Upper lobe of right lung (tissue), 1 donor: Measurements from ENCODE around the gene DDAH1. TPM values are rescaled to one million over a fixed set of nuclear protein-coding genes. Genes with fewer than 3 reads are reported as not detected.

ENCODE experiments used
- ATAC-seq: fragments of 200-7000 bp; cut with Tn5 transposase; one replicate; pipeline ENCODE4 v1.9.1; 2020; ENCODE audit warnings: mild to moderate bottlenecking, moderate library complexity
- DNase-seq: peaks from one replicate; pipeline ENCODE4 v3.0.0-alpha.2; 2020
- H3K27ac ChIP-seq: fragments of 200-600 bp; one replicate; pipeline ENCODE4 v1.8.0; 2022
- H3K27me3 ChIP-seq: fragments of 200-600 bp; one replicate; pipeline ENCODE4 v1.8.0; 2022; ENCODE audit warnings: mild to moderate bottlenecking
- H3K36me3 ChIP-seq: fragments of 200-600 bp; one replicate; pipeline ENCODE4 v1.8.0; 2022
- H3K4me1 ChIP-seq: fragments of 200-600 bp; one replicate; pipeline ENCODE4 v1.8.0; 2022
- H3K4me3 ChIP-seq: fragments of 200-600 bp; one replicate; pipeline ENCODE4 v1.8.0; 2022; ENCODE audit warnings: mild to moderate bottlenecking
- H3K9me3 ChIP-seq: fragments of 200-600 bp; one replicate; pipeline ENCODE4 v1.8.0; 2022
- CTCF ChIP-seq: fragments of 200-600 bp; IDR thresholded peaks from one replicate; pipeline ENCODE4 v1.8.0; 2022; ENCODE audit warnings: antibody characterized with exemption
- intact Hi-C: fragments of 100-400 bp; cut with DNase I; formaldehyde crosslinking; loops from one replicate; pipeline ENCODE4 v1.11.0; 2022
- total RNA-seq: library from RNA; stranded (reverse); fragmentation: NEBNext Ultra II Directional; extraction: Animal tissue kit (Norgen Biotek cat#: 25700); gene quantifications from one replicate; pipeline ENCODE4 v1.2.1, GENCODE V29; 2021
- donor health status: DM: no; HTN: yes; CAD: no; lungs with severe emphysema.

The DDAH1 gene
- total RNA-seq, 1 donor from 2014 or later = 51.3 TPM

GRCh38 chr1:85289848-85290335 lies 175.1 kb downstream of the DDAH1 start:
- DNase-seq = no peak
- H3K4me3 ChIP-seq = no peak overlapping the region
- no peak for ATAC-seq
- peaks cover 1% of the 10 kb centered on the region for H3K4me1 ChIP-seq
- no peak for TF ChIP-seq CTCF
- no peaks in the 10 kb centered on the region for H3K36me3 ChIP-seq
- intact Hi-C loops = no loop called here
- H3K27ac ChIP-seq = no peak overlapping the region
- no peaks in the 10 kb centered on the region for H3K27me3 ChIP-seq
- H3K9me3 ChIP-seq = no peaks in the 10 kb centered on the region

GRCh38 chr1:85289207-85289847 lies 175.6 kb downstream of the DDAH1 start:
- no peak for ATAC-seq

GRCh38 chr1:85284202-85284601 lies 180.8 kb downstream of the DDAH1 start:
- H3K4me1 ChIP-seq = peaks cover 6% of the 10 kb centered on the region
- no peaks in the 10 kb centered on the region for H3K9me3 ChIP-seq
- ATAC-seq (no peak), DNase-seq (no peak)
- TF ChIP-seq CTCF = no peak
- no peak overlapping the region for H3K27ac ChIP-seq
- H3K4me3 ChIP-seq = no peak overlapping the region
- no peaks in the 10 kb centered on the region for H3K27me3 ChIP-seq
- intact Hi-C loops = no loop called here
- no peaks in the 10 kb centered on the region for H3K36me3 ChIP-seq

More at GRCh38 chr1:85289207-85289847, 175.6 kb downstream of the DDAH1 start:
- intact Hi-C loops = no loop called here
- no peak for DNase-seq
- H3K27me3 ChIP-seq = no peaks in the 10 kb centered on the region
- TF ChIP-seq CTCF = no peak
- no peaks in the 10 kb centered on the region for H3K9me3 ChIP-seq
- H3K36me3 ChIP-seq = no peaks in the 10 kb centered on the region
- H3K4me3 ChIP-seq = no peak overlapping the region
- no peaks in the 10 kb centered on the region for H3K4me1 ChIP-seq
- no peak overlapping the region for H3K27ac ChIP-seq

GRCh38 chr1:85283475-85284199 lies 181.3 kb downstream of the DDAH1 start:
- Histone ChIP-seq H3K27me3 (no peaks in the 10 kb centered on the region), H3K9me3 (no peaks in the 10 kb centered on the region), H3K4me1 (peaks cover 9% of the 10 kb centered on the region), H3K36me3 (no peaks in the 10 kb centered on the region), H3K4me3 (no peak overlapping the region), H3K27ac (no peak overlapping the region)
- DNase-seq (peak; percentile 66), ATAC-seq (peak; percentile 67)
- intact Hi-C loops = no loop called here
- no peak for TF ChIP-seq CTCF

GRCh38 chr1:85282424-85282823 lies 182.5 kb downstream of the DDAH1 start:
- Histone ChIP-seq H3K27me3 (no peaks in the 10 kb centered on the region), H3K27ac (no peak overlapping the region), H3K4me3 (no peak overlapping the region), H3K9me3 (no peaks in the 10 kb centered on the region), H3K36me3 (no peaks in the 10 kb centered on the region), H3K4me1 (peaks cover 9% of the 10 kb centered on the region)
- no peak for TF ChIP-seq CTCF
- DNase-seq (no peak), ATAC-seq (no peak)
- intact Hi-C loops = no loop called here
